CD4-positive, alpha-beta T cell treated with Interleukin-1 beta for 1 hour (primary cell): ENCODE data around the gene PLA2G4A.

Source experiments
- DNase-seq, 2 donors: peaks; one replicate each; pipeline ENCODE4 v3.0.0-alpha.2; 2020 to 2022

PLA2G4A gene

DNA sequence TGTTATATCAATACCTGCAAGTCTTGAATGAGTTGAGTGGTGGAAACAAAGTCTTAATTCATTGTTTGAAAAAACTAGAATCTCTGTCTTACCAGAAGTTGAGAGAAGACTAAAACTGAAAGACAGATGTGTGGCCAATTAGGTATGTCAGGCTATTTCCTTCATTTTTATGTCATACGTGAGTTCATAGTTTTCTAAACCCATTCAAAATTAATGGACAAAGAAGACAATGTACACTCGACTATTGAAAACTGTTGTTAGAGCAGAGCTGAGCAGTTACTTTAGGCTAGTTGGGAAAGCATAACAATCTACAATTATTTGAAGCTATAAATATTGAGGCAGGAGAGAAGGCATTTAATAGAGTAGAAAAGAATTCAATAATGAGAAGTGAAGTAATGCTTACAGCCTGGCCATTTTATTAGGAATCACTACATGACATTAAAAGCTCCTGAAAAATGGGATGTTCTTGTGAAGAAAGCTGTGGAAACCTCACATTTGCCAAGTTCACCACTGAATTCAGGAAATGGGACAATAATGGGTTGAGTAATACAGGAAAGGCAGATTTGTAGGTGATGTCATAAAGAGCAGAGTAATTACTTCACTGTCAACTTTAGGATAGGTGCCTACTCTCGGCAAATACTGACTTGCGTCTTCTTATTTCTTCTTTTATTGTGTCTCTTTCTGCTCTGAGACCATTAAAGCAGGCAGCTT lies 204.4 kb downstream of the PLA2G4A start:
- no peak for DNase-seq

DNA sequence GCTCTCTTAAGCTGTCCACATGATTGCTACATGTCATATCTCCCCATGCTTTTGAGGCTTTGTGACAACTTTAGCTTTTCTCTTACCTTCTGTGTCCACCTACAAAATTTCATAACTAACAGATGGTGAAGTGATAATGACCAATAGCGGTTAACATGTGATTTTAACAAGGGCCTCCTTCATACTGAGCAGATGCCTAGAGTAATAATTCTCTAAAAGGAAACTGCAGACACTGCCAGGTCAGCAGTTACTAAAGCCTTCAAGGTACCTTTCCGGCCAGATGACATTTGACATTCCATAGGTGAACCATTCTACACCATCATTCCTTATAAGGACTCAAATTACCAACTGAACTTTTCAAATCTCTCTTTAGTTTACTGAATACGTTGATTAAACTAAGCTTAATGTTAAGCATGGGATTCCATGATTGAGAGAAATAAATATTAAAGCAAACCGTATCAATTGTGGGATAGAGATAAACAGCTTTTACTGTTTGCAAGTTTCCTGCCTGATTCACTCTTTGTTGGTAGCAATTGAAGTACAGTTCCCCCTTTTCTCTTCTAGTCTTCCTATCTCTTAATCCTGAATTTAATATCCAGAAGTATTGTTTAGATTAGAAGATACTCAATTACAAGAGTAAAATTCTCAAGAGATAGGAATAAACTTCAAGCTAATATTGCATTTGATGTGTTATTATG lies 205.1 kb downstream of the PLA2G4A start:
- no peak for DNase-seq

- no peak for DNase-seq
Measured at GRCh38 chr1:187034501-187034900, 205.8 kb downstream of the PLA2G4A start.

DNA sequence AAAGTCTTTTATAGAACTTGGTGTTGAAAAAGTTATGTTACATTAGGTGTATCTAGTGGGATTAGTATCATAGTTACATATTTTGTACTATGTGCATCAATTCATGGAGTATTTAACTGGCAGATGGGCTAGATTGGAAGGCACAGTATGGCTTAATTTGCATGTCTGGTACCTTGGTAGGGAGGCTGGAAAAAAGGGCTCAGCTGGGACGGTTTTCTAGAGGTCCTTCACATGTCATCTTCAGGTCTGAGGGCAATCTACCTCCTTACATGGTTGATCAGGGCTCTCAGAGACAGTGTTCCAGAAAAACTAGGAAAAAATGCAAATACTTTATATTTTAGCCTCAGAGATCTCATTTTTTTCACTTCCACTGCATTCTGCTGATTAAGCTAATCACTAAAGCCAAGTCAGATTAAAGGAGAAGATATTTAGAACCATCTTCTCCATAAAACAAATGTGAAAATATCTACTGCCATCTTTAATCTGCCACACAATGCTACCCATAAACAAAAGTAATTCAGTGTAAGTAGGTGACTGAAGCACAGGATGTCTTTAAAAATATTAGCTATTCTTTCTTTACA lies 209.3 kb downstream of the PLA2G4A start:
- no peak for DNase-seq
